Peyer's patch (tissue), 4 donors: ENCODE results near the gene LRRC72.

Experiments used
- CTCF ChIP-seq, 6 experiments: fragments of 450-650 bp in 4 of 6; fragments of 200-600 bp in 2 of 6; sonication (generic) in 1 of 6; IDR thresholded peaks; one replicate each; pipeline ENCODE4 v1.5.1; 2017 to 2019; ENCODE audit warnings: antibody characterized with exemption in 6 of 6, mild to moderate bottlenecking in 3 of 6, moderate library complexity in 1 of 6
- POLR2A ChIP-seq, 2 donors: fragments of 450-650 bp; IDR thresholded peaks; one replicate each; pipeline ENCODE4 v1.5.1; 2017; ENCODE audit warnings: antibody characterized with exemption in 2 of 2, mild to moderate bottlenecking in 2 of 2, moderate library complexity in 2 of 2

DNA sequence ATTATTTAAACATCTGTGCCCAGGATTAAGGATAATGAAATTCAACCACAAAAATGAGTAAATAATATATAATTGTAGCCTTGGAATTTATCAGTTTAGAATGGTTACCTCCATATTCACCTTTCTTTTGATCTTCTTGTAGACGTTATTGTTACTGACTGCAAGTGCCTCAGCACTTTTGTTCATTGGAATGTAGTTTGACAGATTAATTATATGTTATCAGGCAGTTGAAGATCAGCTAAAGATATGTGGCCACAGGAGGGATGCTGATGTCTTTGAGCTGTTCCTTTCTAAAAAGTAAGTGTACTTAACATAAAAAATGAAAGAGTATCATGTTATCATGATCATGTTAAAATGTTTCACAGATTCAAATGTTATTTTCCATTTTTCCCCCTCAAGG, 5.6 kb downstream of the LRRC72 start:
- TF ChIP-seq CTCF (IDR thresholded peaks at IDR 0.05): no peak
- TF ChIP-seq POLR2A (IDR thresholded peaks at IDR 0.05): no peak
